Measurements from ENCODE around the gene ADPRS.

Gene ADPRS

DNA sequence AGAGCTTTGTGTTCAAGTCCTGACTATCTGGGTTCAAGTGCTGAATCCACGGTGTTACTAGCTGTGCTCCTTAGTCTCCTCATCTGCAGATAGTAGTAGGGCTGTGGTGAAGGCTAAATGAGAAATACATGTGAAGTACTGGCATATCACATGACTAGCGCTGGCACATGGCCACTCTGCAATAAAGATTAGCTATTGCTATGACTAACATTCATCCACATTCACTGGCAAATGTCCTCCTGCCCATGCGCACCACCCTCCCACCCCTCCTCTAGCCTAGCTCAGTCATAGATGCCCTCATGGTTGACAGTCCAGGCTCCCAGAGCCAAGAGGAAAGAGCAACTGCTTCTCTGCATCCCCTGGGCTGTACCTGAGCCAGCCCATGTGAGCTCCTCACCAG lies 44.8 kb downstream of the ADPRS start:
- H3K27ac ChIP-seq: no peak overlapping the region

DNA sequence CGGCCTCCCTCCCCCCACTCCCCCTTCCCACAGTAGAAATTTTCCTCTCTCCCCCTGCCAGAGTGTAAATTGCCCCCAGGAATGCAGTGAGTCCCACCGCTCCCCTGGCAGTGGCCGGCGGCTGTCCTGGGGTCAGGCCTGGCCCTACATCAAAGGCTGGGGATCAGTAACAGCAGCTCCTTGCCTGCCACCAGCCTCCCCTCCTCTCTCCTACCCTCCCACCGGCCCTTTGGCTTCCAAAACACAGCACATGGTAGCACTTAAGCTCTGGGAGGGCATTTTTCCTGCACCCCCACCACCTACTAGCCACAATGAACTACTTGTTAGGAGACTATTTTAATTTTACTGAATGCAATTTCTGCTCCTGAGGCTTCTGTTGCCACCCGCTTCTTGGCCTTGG lies 45.3 kb downstream of the ADPRS start:
- H2AFZ ChIP-seq: no peak overlapping the region
- H3K9me3 ChIP-seq (ENCODE audit: control insufficient read depth, low read length): no peaks in the 10 kb centered on the region
- no peaks in the 10 kb centered on the region for H3K4me1 ChIP-seq
- no peaks in the 10 kb centered on the region for H3K36me3 ChIP-seq (ENCODE audit: control insufficient read depth, insufficient read depth, low read length)
- TF ChIP-seq, protein P1, sequence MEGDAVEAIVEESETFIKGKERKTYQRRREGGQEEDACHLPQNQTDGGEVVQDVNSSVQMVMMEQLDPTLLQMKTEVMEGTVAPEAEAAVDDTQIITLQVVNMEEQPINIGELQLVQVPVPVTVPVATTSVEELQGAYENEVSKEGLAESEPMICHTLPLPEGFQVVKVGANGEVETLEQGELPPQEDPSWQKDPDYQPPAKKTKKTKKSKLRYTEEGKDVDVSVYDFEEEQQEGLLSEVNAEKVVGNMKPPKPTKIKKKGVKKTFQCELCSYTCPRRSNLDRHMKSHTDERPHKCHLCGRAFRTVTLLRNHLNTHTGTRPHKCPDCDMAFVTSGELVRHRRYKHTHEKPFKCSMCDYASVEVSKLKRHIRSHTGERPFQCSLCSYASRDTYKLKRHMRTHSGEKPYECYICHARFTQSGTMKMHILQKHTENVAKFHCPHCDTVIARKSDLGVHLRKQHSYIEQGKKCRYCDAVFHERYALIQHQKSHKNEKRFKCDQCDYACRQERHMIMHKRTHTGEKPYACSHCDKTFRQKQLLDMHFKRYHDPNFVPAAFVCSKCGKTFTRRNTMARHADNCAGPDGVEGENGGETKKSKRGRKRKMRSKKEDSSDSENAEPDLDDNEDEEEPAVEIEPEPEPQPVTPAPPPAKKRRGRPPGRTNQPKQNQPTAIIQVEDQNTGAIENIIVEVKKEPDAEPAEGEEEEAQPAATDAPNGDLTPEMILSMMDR (IDR thresholded peaks at IDR 0.05): no peak
- H3K9ac ChIP-seq: no peak overlapping the region
- H3K27me3 ChIP-seq (ENCODE audit: control insufficient read depth, insufficient read depth, low read length): no peaks in the 10 kb centered on the region
- H3K79me2 ChIP-seq: no peaks in the 10 kb centered on the region
- H3K4me3 ChIP-seq (ENCODE audit: low read depth, low read length): no peak overlapping the region
- no peak overlapping the region for H3K4me2 ChIP-seq (ENCODE audit: low read length)
- H3K27ac ChIP-seq: no peak overlapping the region

More for the DNA sequence above, 44.8 kb downstream of the ADPRS start:
- Histone ChIP-seq H3K4me2 (ENCODE audit: low read length) (no peak overlapping the region), H3K9ac (no peak overlapping the region), H3K79me2 (no peaks in the 10 kb centered on the region), H3K4me1 (no peaks in the 10 kb centered on the region), H3K36me3 (ENCODE audit: control insufficient read depth, insufficient read depth, low read length) (no peaks in the 10 kb centered on the region), H3K9me3 (ENCODE audit: control insufficient read depth, low read length) (no peaks in the 10 kb centered on the region), H3K4me3 (ENCODE audit: low read depth, low read length) (no peak overlapping the region), H3K27me3 (ENCODE audit: control insufficient read depth, insufficient read depth, low read length) (no peaks in the 10 kb centered on the region), H2AFZ (no peak overlapping the region)
- TF ChIP-seq, protein P1 (IDR thresholded peaks at IDR 0.05): no peak

DNA sequence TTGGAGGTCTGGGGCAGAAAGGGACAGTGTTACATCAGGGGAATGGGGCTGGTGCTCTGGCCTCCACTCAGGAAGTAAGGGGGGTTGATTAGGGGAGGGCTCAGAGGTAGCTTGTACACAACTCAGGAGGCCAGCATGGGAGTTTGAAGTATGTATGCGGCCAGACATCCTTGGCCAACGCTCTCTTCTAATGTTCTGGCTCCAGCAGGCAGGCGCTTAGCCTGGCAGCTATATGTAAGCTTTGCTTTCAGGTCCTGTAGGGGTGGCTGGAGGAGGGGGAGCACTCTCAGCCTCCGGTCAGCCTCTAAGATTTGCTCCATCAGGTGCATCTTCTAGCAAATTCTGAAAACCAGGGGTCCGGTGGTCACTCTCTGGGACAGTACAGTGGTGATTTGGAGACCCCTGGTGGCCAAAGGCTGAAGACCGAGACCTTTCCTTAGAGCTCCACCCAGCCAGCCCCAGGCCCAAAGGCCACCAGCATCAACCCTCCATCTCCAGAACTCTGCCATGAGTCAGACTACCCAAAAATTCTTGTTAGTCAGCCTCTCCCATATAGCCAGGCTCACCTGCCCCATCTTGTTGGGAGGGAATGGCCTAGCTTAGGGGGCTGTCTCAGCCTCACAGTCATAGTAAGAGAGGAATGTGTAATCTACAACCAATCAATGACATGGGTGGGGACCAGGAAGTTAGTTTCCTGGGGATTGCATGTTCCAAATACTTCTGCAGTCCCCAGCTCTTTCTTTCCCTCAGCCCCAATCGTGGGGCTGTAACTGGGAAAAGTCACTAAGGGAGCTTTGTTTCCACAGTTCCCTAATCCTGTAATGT lies 46.0 kb downstream of the ADPRS start:
- TF ChIP-seq, protein P1 (IDR thresholded peaks at IDR 0.05): peak; percentile 49
- Histone ChIP-seq H3K27ac (no peak overlapping the region), H2AFZ (no peak overlapping the region), H3K9me3 (ENCODE audit: control insufficient read depth, low read length) (no peaks in the 10 kb centered on the region), H3K9ac (no peak overlapping the region), H3K79me2 (no peaks in the 10 kb centered on the region), H3K4me1 (no peaks in the 10 kb centered on the region), H3K4me2 (ENCODE audit: low read length) (no peak overlapping the region), H3K4me3 (ENCODE audit: low read depth, low read length) (no peak overlapping the region), H3K36me3 (ENCODE audit: control insufficient read depth, insufficient read depth, low read length) (no peaks in the 10 kb centered on the region), H3K27me3 (ENCODE audit: control insufficient read depth, insufficient read depth, low read length) (no peaks in the 10 kb centered on the region)

DNA sequence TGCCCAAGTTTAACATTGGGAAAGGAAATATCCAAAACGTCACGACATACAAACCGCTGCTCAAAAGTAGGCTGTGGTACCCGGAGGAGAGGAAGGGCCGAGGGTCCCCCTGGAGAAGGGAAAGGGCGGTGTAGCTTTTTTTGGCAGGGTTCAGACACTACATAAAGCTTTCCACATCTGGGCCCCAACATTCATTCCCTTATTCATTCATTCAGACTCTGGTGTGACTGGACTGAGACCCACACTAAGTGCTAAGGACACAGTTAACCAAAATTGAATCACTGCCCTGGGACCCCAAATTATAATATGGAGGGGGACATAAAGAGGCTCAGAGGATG lies 46.6 kb downstream of the ADPRS start:
- H3K4me2 ChIP-seq (ENCODE audit: low read length): no peak overlapping the region
- H3K27ac ChIP-seq: no peak overlapping the region
- H3K9ac ChIP-seq: no peak overlapping the region

More for the DNA sequence above, 46.6 kb downstream of the ADPRS start:
- H3K4me3 ChIP-seq (ENCODE audit: low read depth, low read length): no peak overlapping the region
- H2AFZ ChIP-seq: no peak overlapping the region
- no peaks in the 10 kb centered on the region for H3K4me1 ChIP-seq
- TF ChIP-seq, protein P1 (IDR thresholded peaks at IDR 0.05): no peak
- H3K27me3 ChIP-seq (ENCODE audit: control insufficient read depth, insufficient read depth, low read length): no peaks in the 10 kb centered on the region
- H3K36me3 ChIP-seq (ENCODE audit: control insufficient read depth, insufficient read depth, low read length): no peaks in the 10 kb centered on the region
- no peaks in the 10 kb centered on the region for H3K9me3 ChIP-seq (ENCODE audit: control insufficient read depth, low read length)
- no peaks in the 10 kb centered on the region for H3K79me2 ChIP-seq
